T-cell (primary cell): ENCODE results near the gene PICALM. TPM values are rescaled to one million over a fixed set of nuclear protein-coding genes. Genes with fewer than 3 reads are reported as not detected.
A peak's percentile ranks its signal among the peaks of the same experiment; 100 is the strongest.

Experiments
- ATAC-seq, 4 experiments: fragments of 200-7000 bp in 3 of 4; fragments of 150-1000 bp in 1 of 4; cut with Tn5 transposase; replicated peaks in 1 of 4; 1 replicate in 3 of 4; 2 replicates in 1 of 4; pipeline ENCODE4 v1.10.0; 2021; ENCODE audit warnings: moderate library complexity in 3 of 4, mild to moderate bottlenecking in 2 of 4, moderate number of reproducible peaks in 1 of 4
- CTCF ChIA-PET, 2 donors: fragments of 300-600 bp; sonication (Branson Sonifier 250); formaldehyde crosslinking; loops; one replicate each; lab custom pipeline; 2022; ENCODE audit warnings: antibody characterized with exemption in 2 of 2; lab: Charles Lee
- POLR2A ChIA-PET, 2 donors: fragments of 300-600 bp; sonication (Branson Sonifier 250); formaldehyde crosslinking; loops; one replicate each; lab custom pipeline; 2022; ENCODE audit warnings: antibody characterized with exemption in 2 of 2; lab: Charles Lee
- DNase-seq, 35 experiments: peaks; one replicate each; pipeline versions ENCODE4 v3.0.0 to v3.0.0-alpha.2; 2013 to 2023
- H3K27ac ChIP-seq: one replicate; pipeline ENCODE4 v1.5.1; 2013; ENCODE audit warnings: low read length
- H3K27me3 ChIP-seq, 2 experiments: replicated peaks in 1 of 2; 1 replicate in 1 of 2; 2 replicates in 1 of 2; pipeline versions ENCODE4 v1.6.1 to v1.7.0; 2013; ENCODE audit warnings: low read length in 1 of 2, mixed read lengths in 1 of 2; ENCODE audit not compliant: control insufficient read depth in 2 of 2, insufficient read depth in 2 of 2; ENCODE audit errors: extremely low read depth in 1 of 2
- H3K36me3 ChIP-seq, 2 donors: 1 replicate in 1 of 2; 2 replicates in 1 of 2; pipeline versions ENCODE4 v1.6.1 to v1.7.0; 2013; ENCODE audit warnings: low read length in 1 of 2; ENCODE audit not compliant: control insufficient read depth in 2 of 2, insufficient read depth in 1 of 2; ENCODE audit errors: extremely low read depth in 1 of 2
- H3K4me1 ChIP-seq, 2 experiments: 1 replicate in 1 of 2; 2 replicates in 1 of 2; pipeline versions ENCODE4 v1.6.1 to v1.7.0; 2013; ENCODE audit warnings: low read length in 2 of 2, mixed read lengths in 1 of 2; ENCODE audit not compliant: insufficient read depth in 2 of 2, control insufficient read depth in 1 of 2; ENCODE audit errors: extremely low read depth in 1 of 2
- H3K4me3 ChIP-seq, 2 donors: 1 replicate in 1 of 2; 2 replicates in 1 of 2; pipeline versions ENCODE4 v1.5.1 to v1.7.0; 2013; ENCODE audit warnings: mild to moderate bottlenecking in 2 of 2, low read length in 1 of 2, moderate library complexity in 1 of 2; ENCODE audit not compliant: control insufficient read depth in 1 of 2; ENCODE audit errors: extremely low read depth in 1 of 2
- H3K9me3 ChIP-seq: 2 replicates; pipeline ENCODE4 v1.7.0; 2013
- H3K27ac Mint-ChIP-seq, 2 donors: one replicate each; pipeline ENCODE4 v1.8.0; 2020 to 2021; ENCODE audit warnings: mild to moderate bottlenecking in 2 of 2, mixed read lengths in 2 of 2
- H3K27me3 Mint-ChIP-seq, 2 donors: one replicate each; pipeline ENCODE4 v1.8.0; 2021 to 2022; ENCODE audit warnings: mixed read lengths in 2 of 2
- H3K36me3 Mint-ChIP-seq: one replicate; pipeline ENCODE4 v1.8.0; 2021; ENCODE audit warnings: mixed read lengths
- H3K4me1 Mint-ChIP-seq, 3 donors: one replicate each; pipeline ENCODE4 v1.8.0; 2020 to 2022; ENCODE audit warnings: mixed read lengths in 3 of 3, mild to moderate bottlenecking in 1 of 3
- H3K4me3 Mint-ChIP-seq, 3 donors: one replicate each; pipeline ENCODE4 v1.8.0; 2020 to 2022; ENCODE audit warnings: mild to moderate bottlenecking in 3 of 3, mixed read lengths in 3 of 3, moderate library complexity in 3 of 3
- H3K9me3 Mint-ChIP-seq, 3 donors: one replicate each; pipeline ENCODE4 v1.8.0; 2020 to 2022; ENCODE audit warnings: mixed read lengths in 3 of 3
- WGBS: methylation state at CpG from one replicate; pipeline ENCODE4 v1.1.5; 2013; ENCODE audit warnings: missing lambda C conversion rate; ENCODE audit not compliant: insufficient coverage; 5-methylcytosine and 5-hydroxymethylcytosine counted together
- total RNA-seq, 35 experiments: library from RNA in 6 of 35; stranded (reverse) in 6 of 35; fragments of 120-200 nt in 1 of 35; gene quantifications; one replicate each; pipeline versions ENCODE4 v1.2.1 to v1.2.4 and lab custom pipeline; 2013 to 2026

The PICALM gene
- total RNA-seq, 5 donors from 2014 or later (not counting 1 experiment from before 2014, with no cell fraction given) = 97.7 to 121 (median 105) TPM

- Histone ChIP-seq H3K27ac (peak overlapping the region; percentile 61), H3K27me3 (no peaks in the 10 kb centered on the region), H3K4me3 (peak overlapping the region in 1 of 2 donors; percentile 8), H3K36me3 (no peaks in the 10 kb centered on the region), H3K9me3 (no peaks in the 10 kb centered on the region), H3K4me1 (peaks cover 27 to 61% of the 10 kb centered on the region in 2 experiments)
- H3K27ac Mint-ChIP-seq = peak overlapping the region; percentile 79 to 84
- CTCF ChIA-PET = interaction anchor here (0.8 to 1.1 kb wide), 3 partner anchors 10 to 21 kb away, joined by 3 to 5 read pairs (median 4); no protein-coding TSS in a partner anchor
- DNase-seq = peak in 1 of 35 experiments; percentile 55
- POLR2A ChIA-PET = interaction anchor here in 1 of 2 donors (0.5 kb wide), 1 partner anchor 207 kb away, joined by 3 read pairs; no protein-coding TSS in a partner anchor
- peak overlapping the region; percentile 48 to 99 (median 71) for H3K4me3 Mint-ChIP-seq
- no peaks in the 10 kb centered on the region for H3K9me3 Mint-ChIP-seq
- peaks cover 84 to 91% (median 84%) of the 10 kb centered on the region in 3 donors for H3K4me1 Mint-ChIP-seq
- H3K36me3 Mint-ChIP-seq = no peaks in the 10 kb centered on the region
- peak; percentile 46 to 73 (median 66) for ATAC-seq
- no CpG with 5 or more reads among the region's 3 CpGs for WGBS
- no peaks in the 10 kb centered on the region for H3K27me3 Mint-ChIP-seq
Observed at GRCh38 chr11:86062719-86063118, 6.2 kb downstream of the PICALM start.

- Mint-ChIP-seq H3K27me3 (no peaks in the 10 kb centered on the region), H3K27ac (peak overlapping the region; percentile 77 to 79), H3K9me3 (no peaks in the 10 kb centered on the region), H3K4me3 (peak overlapping the region; percentile 48 to 99 (median 63)), H3K4me1 (peaks cover 87 to 92% (median 91%) of the 10 kb centered on the region in 3 donors), H3K36me3 (peaks cover 5% of the 10 kb centered on the region)
- H3K4me3 ChIP-seq = peak overlapping the region in 1 of 2 donors; percentile 8
- DNase-seq (no peak), ATAC-seq (no peak)
- ChIA-PET POLR2A (no interaction called here), CTCF (interaction anchor here in 1 of 2 donors (1.0 kb wide), 1 partner anchor 20 kb away, joined by 3 read pairs; no protein-coding TSS in a partner anchor)
- 66% methylated on average over 8 of the region's 11 CpGs for WGBS
- H3K4me1 ChIP-seq = peaks cover 27 to 54% of the 10 kb centered on the region in 2 experiments
- peak overlapping the region; percentile 61 for H3K27ac ChIP-seq
- no peaks in the 10 kb centered on the region for H3K9me3 ChIP-seq
- no peaks in the 10 kb centered on the region for H3K36me3 ChIP-seq
- H3K27me3 ChIP-seq = no peaks in the 10 kb centered on the region
Observed at GRCh38 chr11:86061483-86062205, 7.2 kb downstream of the PICALM start.

DNA sequence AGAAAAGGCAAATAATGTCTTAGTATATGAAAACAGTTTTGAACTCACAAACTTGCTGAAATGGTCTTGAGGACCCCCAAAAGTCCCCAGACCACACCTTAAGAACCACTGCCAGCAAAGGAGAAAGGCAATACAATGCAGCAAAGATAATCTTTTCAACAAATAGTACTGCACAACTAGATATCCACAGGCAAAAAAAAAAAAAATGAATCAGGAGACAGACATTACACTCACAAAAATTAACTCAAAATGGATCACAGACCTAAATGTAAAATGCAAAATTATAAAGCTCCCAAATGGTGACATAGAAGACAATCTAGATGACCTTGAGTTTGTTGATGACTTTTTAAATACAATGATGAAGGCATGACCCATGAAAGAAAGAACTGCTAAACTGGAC, 8.3 kb downstream of the PICALM start:
- Mint-ChIP-seq H3K27ac (no peak overlapping the region), H3K4me3 (peak overlapping the region; percentile 14 to 99 (median 49)), H3K36me3 (peaks cover 6% of the 10 kb centered on the region), H3K4me1 (peaks cover 87 to 92% (median 92%) of the 10 kb centered on the region in 3 donors), H3K9me3 (no peaks in the 10 kb centered on the region), H3K27me3 (no peaks in the 10 kb centered on the region)
- no peak overlapping the region for H3K4me3 ChIP-seq
- ATAC-seq (no peak), DNase-seq (no peak)
- H3K27me3 ChIP-seq = no peaks in the 10 kb centered on the region
- no peaks in the 10 kb centered on the region for H3K36me3 ChIP-seq
- CTCF ChIA-PET = interaction anchor here (0.6 to 0.7 kb wide), 2 partner anchors 233 to 1357 kb away, joined by 3 read pairs; no protein-coding TSS in a partner anchor
- H3K4me1 ChIP-seq = peaks cover 31 to 45% of the 10 kb centered on the region in 2 experiments
- no peaks in the 10 kb centered on the region for H3K9me3 ChIP-seq
- POLR2A ChIA-PET = interaction anchor here (0.6 to 0.7 kb wide), 3 partner anchors 24 to 102 kb away, joined by 3 to 7 read pairs (median 5); no protein-coding TSS in a partner anchor
- no peak overlapping the region for H3K27ac ChIP-seq

GRCh38 chr11:86058360-86058759, 10.5 kb downstream of the PICALM start:
- ChIA-PET CTCF (interaction anchor here in 1 of 2 donors (0.8 to 1.3 kb wide), 3 partner anchors 11 to 59 kb away, joined by 3 to 5 read pairs (median 3); partner anchors contain the start of gene PICALM), POLR2A (interaction anchor here (0.6 kb wide), 3 partner anchors 9 to 121 kb away, joined by 3 to 4 read pairs (median 3); no protein-coding TSS in a partner anchor)
- no peaks in the 10 kb centered on the region for H3K36me3 ChIP-seq
- H3K27me3 ChIP-seq = no peaks in the 10 kb centered on the region
- no peak overlapping the region for H3K4me3 ChIP-seq
- H3K27ac ChIP-seq = no peak overlapping the region
- Mint-ChIP-seq H3K27me3 (no peaks in the 10 kb centered on the region), H3K9me3 (no peaks in the 10 kb centered on the region), H3K27ac (peak overlapping the region; percentile 17 to 39), H3K36me3 (peaks cover 6% of the 10 kb centered on the region), H3K4me3 (no peak overlapping the region), H3K4me1 (peaks cover 88 to 94% (median 92%) of the 10 kb centered on the region in 3 donors)
- ATAC-seq = no peak
- H3K4me1 ChIP-seq = peaks cover 35 to 37% of the 10 kb centered on the region in 2 experiments
- H3K9me3 ChIP-seq = no peaks in the 10 kb centered on the region
- no peak for DNase-seq

DNA sequence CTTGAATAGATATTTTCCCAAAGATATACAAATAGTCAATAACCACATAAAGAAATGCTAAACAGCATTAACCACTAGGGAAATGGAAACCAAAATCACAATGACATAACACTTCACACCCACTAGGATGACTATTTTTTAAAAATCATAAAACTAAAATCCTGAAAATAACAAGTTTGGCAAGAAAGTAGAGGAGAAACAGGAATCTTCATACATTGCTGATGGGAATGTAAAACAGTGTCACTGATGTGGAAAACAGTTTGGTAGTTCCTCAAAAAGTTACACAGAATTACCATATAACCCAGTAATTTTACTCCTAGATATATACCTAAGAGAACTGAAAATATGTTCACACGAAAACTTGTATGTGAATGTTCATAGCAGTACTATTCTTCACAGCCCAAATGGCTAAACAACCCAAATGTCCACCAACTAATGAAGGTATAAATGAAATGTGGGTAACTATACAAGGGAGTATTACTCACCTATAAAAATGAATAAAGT, 12.5 kb downstream of the PICALM start:
- H3K27ac Mint-ChIP-seq = peak overlapping the region in 1 of 2 donors; percentile 48
- H3K4me3 Mint-ChIP-seq = peak overlapping the region in 1 of 3 donors; percentile 26
- H3K4me3 ChIP-seq = no peak overlapping the region
- no peaks in the 10 kb centered on the region for H3K27me3 ChIP-seq
- no peak for DNase-seq
- H3K4me1 ChIP-seq = peaks cover 30 to 38% of the 10 kb centered on the region in 2 experiments
- peaks cover 91 to 96% (median 93%) of the 10 kb centered on the region in 3 donors for H3K4me1 Mint-ChIP-seq
- H3K27me3 Mint-ChIP-seq = no peaks in the 10 kb centered on the region
- H3K36me3 Mint-ChIP-seq = peaks cover 13% of the 10 kb centered on the region
- no CpG with 5 or more reads among the region's 1 CpG for WGBS
- CTCF ChIA-PET = interaction anchor here in 1 of 2 donors (0.7 kb wide), 1 partner anchor 13 kb away, joined by 3 read pairs; no protein-coding TSS in a partner anchor
- no peak overlapping the region for H3K27ac ChIP-seq
- H3K9me3 ChIP-seq = no peaks in the 10 kb centered on the region
- no peaks in the 10 kb centered on the region for H3K36me3 ChIP-seq
- ATAC-seq = no peak
- POLR2A ChIA-PET = no interaction called here
- no peaks in the 10 kb centered on the region for H3K9me3 Mint-ChIP-seq
